Neutrophil (primary cell): Measurements from ENCODE around the gene CHST11.
"Not testable (repeated sequence)": the region's sequence is repeated elsewhere in the genome, so short reads cannot be mapped to it uniquely, and the experiment has no call there.

Experiments used
- H3K27ac ChIP-seq: fragments of 200-600 bp; sonication (generic); 2 replicates; pipeline ENCODE4 v1.5.1; 2016; ENCODE audit warnings: mild to moderate bottlenecking, moderate library complexity
- H3K27me3 ChIP-seq: fragments of 200-600 bp; sonication (generic); 2 replicates; pipeline ENCODE4 v1.6.0; 2016; ENCODE audit warnings: mild to moderate bottlenecking
- H3K36me3 ChIP-seq: fragments of 200-600 bp; sonication (generic); 2 replicates; pipeline ENCODE4 v1.5.1; 2017
- H3K4me1 ChIP-seq, 2 experiments: fragments of 200-600 bp in 1 of 2; sonication (generic) in 1 of 2; 1 replicate in 1 of 2; 2 replicates in 1 of 2; pipeline versions ENCODE4 v1.5.1 to v1.6.1; 2013 to 2016; ENCODE audit warnings: low read depth in 1 of 2, low read length in 1 of 2, mild to moderate bottlenecking in 1 of 2, moderate library complexity in 1 of 2; ENCODE audit not compliant: control insufficient read depth in 1 of 2, insufficient read depth in 1 of 2
- H3K4me3 ChIP-seq, 2 experiments: fragments of 200-600 bp in 1 of 2; sonication (generic) in 1 of 2; 1 replicate in 1 of 2; 2 replicates in 1 of 2; pipeline ENCODE4 v1.5.1; 2013 to 2016; ENCODE audit warnings: low read depth in 1 of 2, low read length in 1 of 2, mild to moderate bottlenecking in 1 of 2, moderate library complexity in 1 of 2
- H3K9me3 ChIP-seq: fragments of 200-600 bp; sonication (generic); 2 replicates; pipeline ENCODE4 v1.5.1; 2016
- CTCF ChIP-seq: fragments of 200-600 bp; sonication (generic); IDR thresholded peaks from 2 replicates; pipeline ENCODE4 v1.5.1; 2016; ENCODE audit warnings: antibody characterized with exemption

CHST11 gene

GRCh38 chr12:104526320-104526719 lies 69.6 kb downstream of the CHST11 start:
- no peak for TF ChIP-seq CTCF
- H3K4me3 ChIP-seq: no peak overlapping the region
- no peak overlapping the region for H3K27ac ChIP-seq
- no peaks in the 10 kb centered on the region for H3K9me3 ChIP-seq
- H3K27me3 ChIP-seq: no peaks in the 10 kb centered on the region
- no peaks in the 10 kb centered on the region for H3K36me3 ChIP-seq
- H3K4me1 ChIP-seq: peaks cover 17 to 47% of the 10 kb centered on the region in 2 experiments

DNA sequence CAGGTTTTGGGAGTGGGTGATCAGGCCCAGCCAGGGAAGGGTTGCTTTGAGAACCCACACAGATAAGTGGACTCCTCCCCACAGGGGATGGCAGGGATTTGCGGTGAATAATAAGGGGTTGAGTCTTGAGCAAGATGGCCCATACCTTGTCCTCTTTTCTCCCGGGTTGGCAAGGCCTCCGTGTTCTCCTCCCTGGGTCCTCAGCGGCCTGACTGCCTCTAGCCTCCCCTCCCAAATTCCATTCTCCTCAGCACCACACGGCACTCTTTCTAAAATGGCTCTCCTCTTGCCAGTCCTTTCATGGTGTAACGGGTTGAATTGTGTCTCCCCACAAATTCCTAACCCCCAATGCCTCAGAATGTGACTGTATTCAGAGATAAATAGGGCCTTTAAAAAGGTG lies 70.0 kb downstream of the CHST11 start:
- Histone ChIP-seq H3K36me3 (no peaks in the 10 kb centered on the region), H3K9me3 (no peaks in the 10 kb centered on the region), H3K27ac (no peak overlapping the region), H3K27me3 (no peaks in the 10 kb centered on the region), H3K4me3 (no peak overlapping the region), H3K4me1 (peaks cover 17 to 42% of the 10 kb centered on the region in 2 experiments)
- no peak for TF ChIP-seq CTCF

DNA sequence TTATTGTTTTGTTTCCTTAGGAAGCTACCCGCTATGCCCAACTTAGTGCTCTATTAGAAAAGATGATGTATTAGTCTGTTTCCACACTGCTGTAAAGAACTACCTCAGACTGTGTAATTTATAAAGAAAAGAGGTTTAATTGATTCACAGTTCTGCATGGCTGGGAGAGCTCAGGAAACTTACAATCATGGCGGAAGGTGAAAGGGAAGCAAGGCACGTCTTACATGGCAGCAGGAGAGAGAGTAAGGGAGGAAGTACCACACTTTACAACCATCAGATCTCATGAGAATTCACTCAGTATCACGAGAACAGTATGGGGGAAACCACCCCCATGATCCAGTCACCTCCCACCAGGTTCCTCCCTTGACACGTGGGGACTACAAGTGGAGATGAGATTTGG lies 70.9 kb downstream of the CHST11 start:
- H3K27ac ChIP-seq, H3K36me3 ChIP-seq, H3K9me3 ChIP-seq, H3K4me3 ChIP-seq, H3K27me3 ChIP-seq: not testable (repeated sequence)
- peaks cover 16 to 33% of the 10 kb centered on the region in 2 experiments for H3K4me1 ChIP-seq

GRCh38 chr12:104529130-104529874 lies 72.6 kb downstream of the CHST11 start:
- Histone ChIP-seq H3K9me3 (no peaks in the 10 kb centered on the region), H3K4me3 (no peak overlapping the region), H3K27ac (no peak overlapping the region), H3K27me3 (no peaks in the 10 kb centered on the region), H3K4me1 (peaks cover 13 to 32% of the 10 kb centered on the region in 2 experiments), H3K36me3 (no peaks in the 10 kb centered on the region)
- TF ChIP-seq CTCF: no peak

GRCh38 chr12:104532636-104533035 lies 75.9 kb downstream of the CHST11 start:
- no peaks in the 10 kb centered on the region for H3K36me3 ChIP-seq
- H3K9me3 ChIP-seq: no peaks in the 10 kb centered on the region
- TF ChIP-seq CTCF: no peak
- H3K4me1 ChIP-seq: peaks cover 16 to 37% of the 10 kb centered on the region in 2 experiments
- H3K27me3 ChIP-seq: no peaks in the 10 kb centered on the region
- H3K4me3 ChIP-seq: no peak overlapping the region
- no peak overlapping the region for H3K27ac ChIP-seq

DNA sequence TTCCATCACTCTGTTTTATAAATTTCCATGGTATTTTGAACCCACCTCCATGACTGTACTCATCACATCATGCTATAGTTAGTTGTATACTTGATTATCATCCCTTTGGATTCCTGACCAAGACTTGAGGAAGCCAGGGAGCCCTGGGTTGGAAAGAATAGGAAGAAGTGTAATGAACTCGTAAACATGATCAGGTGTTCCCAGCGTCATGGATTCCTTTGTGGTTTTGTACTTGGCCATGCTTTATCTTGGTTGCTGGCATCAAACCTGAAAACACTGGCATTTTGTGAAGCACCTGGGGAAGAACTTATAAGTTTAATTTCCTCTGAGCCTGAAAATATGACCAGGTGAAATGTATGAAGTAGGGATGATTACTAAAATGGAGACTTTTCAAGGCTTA lies 76.4 kb downstream of the CHST11 start:
- TF ChIP-seq CTCF: no peak
- H3K4me1 ChIP-seq: peaks cover 16 to 37% of the 10 kb centered on the region in 2 experiments
- no peaks in the 10 kb centered on the region for H3K27me3 ChIP-seq
- peak overlapping the region; percentile 11 for H3K27ac ChIP-seq
- no peaks in the 10 kb centered on the region for H3K36me3 ChIP-seq
- H3K4me3 ChIP-seq: no peak overlapping the region
- no peaks in the 10 kb centered on the region for H3K9me3 ChIP-seq
